Erythroblast (primary cell): Measurements from ENCODE around the gene WDFY4.

Source experiments
- GATA1 ChIP-seq: IDR thresholded peaks from 2 replicates; pipeline ENCODE4 v1.6.1; 2011; ENCODE audit warnings: low read depth, mild to moderate bottlenecking, control low read depth, low read length, moderate library complexity
- POLR2A ChIP-seq: IDR thresholded peaks from 2 replicates; pipeline ENCODE4 v1.6.1; 2011; ENCODE audit warnings: mild to moderate bottlenecking, low read length

GRCh38 chr10:48819783-48820182, 135.1 kb downstream of the WDFY4 start:
- TF ChIP-seq POLR2A, result no peak
- TF ChIP-seq GATA1, result no peak
